ELF-1 (cell line): Measurements from ENCODE around the gene ZIC5.
A peak's percentile ranks its signal among the peaks of the same experiment; 100 is the strongest.
"Not testable (repeated sequence)": the region's sequence is repeated elsewhere in the genome, so short reads cannot be mapped to it uniquely, and the experiment has no call there.

Experiments used
- DNase-seq: peaks from one replicate; pipeline ENCODE4 v3.0.0-alpha.2; 2016; ENCODE audit warnings: low read depth, low spot score

The ZIC5 gene

DNA sequence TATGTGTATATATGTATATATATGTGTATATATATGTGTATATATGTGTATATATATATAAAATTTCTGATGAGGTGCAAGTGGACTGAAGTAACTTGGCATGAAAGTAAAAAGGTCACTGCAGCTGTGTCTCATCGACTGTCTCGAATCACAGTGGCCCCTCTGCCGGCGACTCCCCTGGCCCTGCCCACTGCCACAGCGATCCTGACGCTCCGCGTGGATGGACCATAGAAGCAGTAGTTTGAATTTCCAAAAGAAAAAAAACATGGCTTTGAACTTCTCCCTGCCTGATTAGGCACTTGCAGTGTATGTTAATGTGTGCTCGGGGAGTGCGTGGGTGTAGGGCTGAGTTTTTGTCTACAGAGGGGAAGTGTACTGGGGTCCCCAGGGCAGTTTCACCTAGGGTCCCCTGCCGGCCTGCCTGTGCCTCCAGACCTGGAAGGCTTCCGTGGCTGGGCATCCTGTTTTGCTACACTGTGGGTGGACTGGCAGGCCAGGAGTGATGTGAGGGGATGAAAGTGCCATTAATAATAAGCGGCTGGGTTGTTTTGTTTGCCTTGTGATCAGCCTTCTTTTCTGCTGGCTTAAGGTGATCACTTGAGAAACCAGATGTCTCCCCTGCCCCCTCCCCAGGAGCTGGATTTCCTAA is 10.8 kb downstream of the ZIC5 start:
- no peak for DNase-seq

DNA sequence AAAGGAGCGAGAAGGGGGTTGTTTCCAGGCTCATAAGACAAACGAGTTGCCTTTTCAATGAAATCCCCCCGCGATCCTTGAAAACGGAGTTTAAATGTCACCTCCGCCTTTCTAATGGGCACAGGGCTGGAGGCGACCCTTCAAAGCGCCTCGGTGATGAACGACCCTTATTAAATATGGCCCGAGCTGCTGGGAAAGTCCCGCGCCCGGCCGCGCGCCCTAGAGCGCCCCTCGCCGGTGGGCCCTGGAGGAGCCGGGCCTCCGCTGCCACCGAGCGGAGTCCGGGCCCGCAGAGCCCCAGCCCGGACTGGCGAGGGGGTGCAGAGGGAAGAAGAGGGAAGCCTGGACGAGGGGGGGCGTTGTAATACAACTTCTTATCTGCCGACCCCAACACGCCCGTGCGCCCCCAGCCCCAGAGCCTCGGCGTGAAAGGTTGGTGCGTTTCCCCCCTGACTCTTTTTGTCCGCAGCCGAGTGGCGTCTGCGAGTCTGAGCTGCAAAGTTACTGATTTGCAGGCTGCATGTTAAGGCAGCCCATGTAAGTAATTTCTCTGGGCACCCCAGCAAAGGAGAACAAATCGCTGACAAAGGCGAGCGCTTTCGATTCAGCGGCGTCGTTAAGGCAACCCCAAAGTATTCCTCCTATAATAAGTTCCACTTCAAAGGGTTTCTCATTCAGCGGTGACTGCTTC is 11.9 kb downstream of the ZIC5 start:
- peak; percentile 38 for DNase-seq

DNA sequence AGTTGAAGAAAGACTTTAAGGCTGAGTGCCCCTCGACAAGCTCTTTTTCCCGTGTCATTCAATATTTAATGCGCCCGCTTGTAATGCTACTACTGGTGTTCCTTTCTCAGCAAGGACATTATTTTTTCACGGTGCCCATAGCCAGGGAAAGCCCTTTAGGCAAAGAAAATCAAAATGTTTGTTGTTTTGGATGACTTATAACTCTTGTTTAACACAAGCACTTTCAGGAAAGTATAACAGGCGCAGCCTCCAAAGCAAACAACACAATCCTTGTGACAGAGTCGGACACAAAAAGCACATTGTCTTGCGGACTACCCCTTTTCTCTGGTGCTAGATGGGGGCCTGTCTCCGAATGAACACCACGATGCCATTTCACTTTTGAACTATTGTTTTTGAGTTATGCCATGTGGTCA is 12.4 kb downstream of the ZIC5 start:
- DNase-seq = no peak

DNA sequence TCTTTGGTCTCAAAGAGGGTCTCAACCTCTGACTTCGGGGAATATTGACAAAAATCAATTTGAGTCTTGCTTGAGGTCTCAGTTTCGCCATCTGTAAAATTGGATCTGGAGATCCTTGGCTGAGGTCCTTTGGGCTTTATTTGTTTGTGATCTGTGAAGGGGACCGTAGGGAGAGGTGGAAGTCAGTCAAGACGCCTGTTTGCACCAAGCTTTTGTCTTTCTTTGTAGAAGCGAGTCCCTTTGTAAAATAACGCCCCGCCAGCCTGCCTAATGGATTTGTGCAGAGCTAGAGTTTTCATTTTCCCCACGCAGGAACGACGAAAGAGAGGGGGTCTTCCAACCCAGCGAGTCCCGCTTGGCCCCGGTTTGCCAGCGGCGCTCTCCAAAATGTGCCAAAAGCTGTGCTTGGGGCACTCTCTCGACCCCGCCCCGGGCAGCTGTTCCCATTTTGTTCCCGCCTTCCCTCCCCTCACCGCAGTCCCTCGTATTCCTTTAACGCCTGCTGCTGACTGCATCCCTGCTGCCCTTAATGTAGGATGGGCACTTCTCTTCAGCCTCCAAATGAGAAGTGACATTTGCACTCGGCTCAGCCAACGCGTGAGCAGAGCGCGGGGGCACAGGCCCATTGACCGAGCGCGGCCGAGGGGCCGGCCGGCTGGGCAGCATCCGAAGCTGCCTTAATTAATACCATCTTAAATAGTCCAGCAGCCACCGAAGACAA is 13.0 kb downstream of the ZIC5 start:
- peak; percentile 64 for DNase-seq

DNA sequence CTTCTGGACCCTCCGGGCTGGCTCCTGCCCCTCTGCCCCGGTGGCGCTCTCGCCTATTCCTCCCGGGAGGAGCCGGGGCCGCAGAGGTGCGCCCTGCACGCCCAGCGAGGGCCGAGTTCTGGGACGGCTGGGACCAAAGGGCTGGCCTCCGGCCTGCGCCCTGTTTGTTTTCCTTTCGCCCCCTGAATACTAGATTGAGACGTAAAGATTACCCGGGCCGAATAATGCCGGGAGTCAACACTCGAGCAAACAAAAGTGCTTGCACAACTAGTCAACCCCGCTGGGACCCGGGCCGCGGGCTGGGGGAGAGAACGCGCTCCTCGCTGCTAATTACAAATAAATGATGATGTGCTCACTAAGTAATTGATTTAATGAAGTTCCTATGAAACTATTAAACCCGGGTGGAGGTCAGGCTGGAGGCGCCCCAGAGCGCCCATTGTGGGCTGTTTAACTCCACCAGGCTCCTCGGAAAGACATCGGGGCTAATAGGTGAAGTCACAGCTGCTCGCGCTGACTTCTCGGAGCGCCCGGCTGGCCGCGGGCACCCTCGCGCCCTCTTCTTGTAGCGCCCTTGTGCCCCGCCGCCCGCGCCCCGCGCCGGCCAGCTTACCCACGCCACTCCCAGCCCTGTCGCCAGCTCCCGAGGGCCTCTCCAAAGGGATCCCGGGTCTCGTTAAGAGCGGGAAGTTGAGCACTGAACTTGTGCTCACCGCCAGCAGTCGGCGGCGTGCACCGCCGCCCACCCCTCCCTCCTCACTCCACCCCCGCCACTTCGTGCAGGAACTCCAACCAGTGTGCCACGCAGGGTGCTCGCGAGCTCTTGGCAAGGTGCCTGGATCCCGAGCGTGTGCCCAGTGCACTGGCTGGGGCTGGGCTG is 14.9 kb downstream of the ZIC5 start:
- peak; percentile 63 for DNase-seq

DNA sequence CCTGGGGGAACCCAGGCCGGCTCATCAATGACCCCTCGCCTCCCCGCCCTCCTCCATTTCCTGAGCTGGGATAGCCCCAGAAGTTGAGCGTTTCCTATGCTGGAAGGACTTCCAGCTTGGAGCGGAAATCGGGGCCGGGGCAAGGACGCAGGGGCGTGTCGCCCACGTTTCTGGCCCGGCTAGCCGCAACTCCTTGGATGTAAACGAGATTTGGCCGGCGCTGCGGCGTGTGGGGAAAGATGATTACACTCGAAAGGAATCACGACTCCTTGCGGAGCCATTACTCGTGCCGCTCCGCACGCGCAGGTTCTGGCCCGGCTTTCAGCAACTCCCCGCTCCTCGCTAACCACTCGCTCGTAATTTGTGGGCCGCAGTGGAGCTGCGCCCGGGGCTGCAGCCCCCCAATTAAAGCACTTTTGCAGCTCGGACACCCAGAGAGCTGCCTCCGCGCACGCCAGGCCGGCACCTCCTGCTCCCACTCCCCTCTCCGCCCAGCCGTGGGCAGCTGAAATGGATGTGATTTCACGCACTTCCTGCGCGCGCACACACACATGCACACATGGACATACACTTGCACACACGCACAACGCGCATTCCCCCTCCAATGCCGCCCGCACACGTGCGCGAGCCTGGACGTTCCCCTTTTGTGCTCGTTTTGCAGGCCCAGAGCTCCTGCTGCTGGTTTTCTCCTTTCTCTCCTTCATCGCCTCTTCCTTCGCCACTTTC is 15.7 kb downstream of the ZIC5 start:
- peak; percentile 49 for DNase-seq

DNA sequence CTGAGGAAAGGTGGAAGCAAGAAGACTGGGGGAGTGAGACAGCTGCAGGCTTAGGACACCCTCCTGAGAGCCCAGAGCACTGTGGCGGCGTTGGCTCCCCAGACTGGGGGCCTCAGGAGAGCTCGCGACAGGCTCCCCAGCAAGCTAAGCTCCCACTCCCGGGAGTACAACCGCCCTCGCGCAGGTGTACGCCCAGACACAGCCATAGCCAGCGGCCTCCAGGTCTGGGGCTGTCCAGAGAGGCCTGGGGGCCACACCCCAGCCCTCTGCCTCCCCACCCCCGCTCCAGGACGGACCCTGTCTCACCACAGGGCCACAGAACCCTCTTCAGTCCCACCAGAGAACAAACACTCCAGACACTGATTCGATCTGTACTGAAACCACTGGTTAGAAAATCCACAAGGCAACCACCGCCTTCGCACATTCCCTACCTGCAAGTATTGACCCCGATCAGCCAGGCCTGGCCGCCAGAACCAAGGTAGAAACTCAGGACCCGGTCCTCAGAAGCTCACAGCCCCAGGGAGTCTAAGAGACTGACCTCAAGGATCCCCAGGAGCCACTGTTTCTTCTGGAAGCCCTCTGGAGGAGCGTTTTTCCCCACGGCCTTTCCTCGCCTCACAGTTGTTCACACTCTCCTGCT is 16.3 kb downstream of the ZIC5 start:
- DNase-seq = no peak

DNA sequence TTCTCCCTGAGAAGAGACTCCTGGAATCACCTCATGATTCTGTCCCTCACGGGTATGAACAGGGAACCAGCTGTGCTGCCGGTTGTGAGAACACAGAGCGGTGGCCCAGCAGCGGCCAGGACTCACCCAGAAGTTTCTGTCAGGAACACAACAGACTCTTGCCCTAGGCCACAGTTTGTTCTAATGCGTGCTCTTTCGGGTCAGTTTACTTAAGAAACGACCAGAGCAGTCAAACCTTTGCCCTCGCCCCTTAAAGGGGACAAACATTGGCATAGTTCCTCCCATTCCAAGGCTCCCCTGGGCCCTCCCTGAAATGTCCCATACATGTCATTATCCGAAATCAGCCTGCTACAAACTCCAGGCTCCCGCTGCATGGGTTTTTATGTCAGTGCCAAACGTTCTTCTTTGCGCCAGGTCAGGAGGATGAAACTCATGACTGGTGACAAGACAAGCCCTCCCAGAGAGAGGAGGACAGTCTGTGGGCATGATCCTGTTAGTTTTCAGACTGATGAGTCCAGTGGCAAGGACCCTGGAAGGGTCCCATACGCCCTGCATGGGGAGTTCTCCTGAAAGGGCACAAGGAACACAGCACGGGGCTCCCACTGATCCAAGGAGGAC is 18.3 kb downstream of the ZIC5 start:
- DNase-seq = peak; percentile 50

DNA sequence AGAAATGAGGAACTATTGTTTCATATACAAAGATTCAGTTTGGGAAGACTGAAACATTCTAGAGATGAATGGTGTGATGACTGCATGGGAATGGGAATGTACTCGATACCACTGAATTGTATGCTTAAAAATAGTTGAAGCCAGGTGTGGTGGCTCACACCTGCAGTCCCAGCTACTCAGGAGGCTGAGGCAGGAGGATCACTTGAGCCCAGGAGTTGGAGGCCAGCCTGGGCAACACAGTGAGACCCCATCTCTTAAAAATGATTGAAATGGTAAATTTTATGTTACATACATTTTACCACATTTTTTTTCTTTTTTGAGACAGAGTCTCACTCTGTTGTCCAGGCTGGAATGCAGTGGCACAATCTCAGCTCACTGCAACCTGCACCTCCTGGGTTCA is 19.9 kb downstream of the ZIC5 start:
- not testable (repeated sequence) for DNase-seq

DNA sequence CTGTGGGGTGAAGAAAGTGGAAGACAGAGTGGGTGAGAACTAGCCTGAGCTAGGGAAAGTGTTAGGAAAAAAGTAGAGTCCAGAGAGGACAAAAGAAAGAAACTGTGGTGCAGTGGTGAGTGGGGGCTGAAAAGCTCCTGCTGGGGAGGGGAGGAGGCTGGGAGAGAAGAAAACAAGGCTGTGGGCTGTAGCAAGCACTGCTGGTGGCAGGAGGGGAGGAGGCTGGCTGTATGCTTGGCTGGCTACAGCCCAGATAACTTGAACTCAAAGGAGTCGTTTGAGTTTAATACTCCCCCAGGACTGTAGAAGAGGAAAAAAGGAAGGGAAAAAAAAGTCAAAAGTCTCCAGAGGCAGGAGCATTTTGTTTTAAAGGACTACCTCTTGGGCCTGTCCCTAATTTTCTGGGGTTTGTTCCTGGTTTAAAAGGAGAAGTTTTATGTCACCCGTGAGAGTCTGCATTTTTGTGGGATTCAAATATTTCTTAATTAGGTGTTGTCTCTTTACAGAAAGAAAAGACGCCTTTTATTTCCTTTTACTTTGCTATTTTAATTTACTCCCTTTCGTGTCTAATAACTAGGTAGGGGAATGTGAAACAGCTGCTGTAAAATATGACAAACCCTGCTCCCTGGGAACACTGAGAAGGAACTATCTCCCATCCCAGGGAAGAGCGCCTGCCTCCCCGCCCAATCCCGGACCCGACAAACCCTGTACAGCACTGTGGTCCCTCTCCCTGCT is 21.7 kb downstream of the ZIC5 start:
- DNase-seq = no peak

DNA sequence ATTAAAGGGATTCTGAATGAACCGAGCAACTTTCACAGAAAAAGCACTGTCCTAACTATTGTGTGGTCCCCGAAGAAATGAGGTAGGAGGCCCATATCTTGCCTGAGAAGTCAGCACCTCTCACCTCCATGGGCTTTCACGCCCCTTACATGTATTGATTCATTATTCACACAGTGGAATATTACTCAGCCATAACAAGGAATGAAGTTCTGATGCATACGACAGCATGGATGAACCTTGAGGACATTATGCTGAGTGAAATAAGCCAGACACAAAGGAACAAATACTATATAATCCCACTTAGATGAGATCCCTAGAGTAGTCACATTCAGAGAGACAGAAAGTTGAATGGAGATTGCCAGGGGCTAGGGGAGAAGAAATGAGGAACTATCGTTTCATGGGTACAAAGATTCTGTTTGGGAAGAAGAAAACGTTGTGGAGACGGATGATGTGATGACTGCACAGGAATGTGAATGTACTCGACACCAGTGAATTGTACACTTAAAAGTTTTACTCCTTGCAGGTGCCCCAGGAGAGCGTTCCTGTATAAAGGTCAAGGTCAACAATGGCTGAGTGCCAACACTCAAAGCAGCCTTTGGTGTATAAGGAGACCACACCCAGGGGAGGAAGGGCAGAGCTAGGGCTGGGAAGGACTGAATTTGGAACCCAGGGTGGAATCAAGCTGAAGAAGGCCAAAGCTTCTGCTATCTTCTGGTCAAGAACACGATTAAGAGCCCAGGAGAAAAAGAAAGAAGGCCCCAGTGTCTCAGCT is 22.5 kb downstream of the ZIC5 start:
- no peak for DNase-seq

DNA sequence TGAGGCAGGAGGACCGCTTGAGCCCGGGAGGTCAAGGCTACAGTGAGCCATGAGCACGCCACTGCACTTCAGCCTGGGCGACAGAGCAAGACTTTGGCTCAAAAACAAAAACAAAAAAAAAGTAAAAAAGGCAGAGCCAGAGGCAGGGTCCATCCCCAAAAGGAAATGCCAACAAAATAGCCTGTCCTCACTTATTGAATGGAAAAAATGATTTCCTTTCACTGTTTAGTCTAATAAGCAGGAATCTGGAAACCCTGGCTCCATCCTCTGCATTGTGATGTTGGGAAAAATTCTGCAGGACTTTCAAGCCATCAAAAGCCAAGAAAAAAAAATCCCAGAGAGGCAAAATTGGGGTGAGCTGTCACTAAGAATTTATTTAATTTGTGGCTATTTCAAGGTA is 23.2 kb downstream of the ZIC5 start:
- DNase-seq = no peak

DNA sequence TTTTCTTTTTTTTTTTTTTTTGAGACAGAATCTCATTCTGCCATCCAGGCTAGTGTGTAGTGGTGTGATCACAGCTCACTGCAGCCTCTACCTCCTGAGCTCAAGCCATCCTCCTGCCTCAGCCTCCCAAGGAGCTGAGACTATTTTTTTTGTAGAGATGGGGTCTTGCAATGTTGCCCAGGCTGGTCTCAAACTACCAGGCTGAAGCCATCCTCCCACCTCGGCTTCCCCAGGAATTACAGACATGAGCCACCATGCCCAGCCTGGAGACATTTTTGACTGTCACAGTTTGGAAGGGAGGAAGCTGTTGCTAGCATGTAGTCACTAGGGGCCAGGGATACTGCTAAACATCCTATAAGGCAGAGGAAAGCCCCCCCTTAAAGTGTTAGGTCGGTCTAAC is 23.9 kb downstream of the ZIC5 start:
- no peak for DNase-seq

DNA sequence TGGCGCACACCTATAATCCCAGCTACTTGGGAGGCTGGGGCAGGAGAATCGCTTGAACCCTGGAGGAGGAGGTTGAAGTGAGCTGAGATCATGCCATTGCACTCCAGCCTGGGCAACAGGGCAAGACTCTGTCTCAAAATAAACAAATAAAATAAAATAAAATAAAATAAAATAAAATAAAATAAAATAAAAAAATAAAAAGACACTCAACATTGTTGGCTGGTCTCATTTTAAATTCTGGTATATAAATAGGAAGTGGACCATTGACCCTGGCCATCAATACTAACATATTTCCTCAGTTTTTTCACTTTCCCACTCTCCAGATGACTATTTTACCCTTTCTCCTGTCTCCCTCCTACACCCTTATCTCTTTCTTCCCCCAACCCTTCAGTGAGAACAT is 26.1 kb downstream of the ZIC5 start:
- not testable (repeated sequence) for DNase-seq

DNA sequence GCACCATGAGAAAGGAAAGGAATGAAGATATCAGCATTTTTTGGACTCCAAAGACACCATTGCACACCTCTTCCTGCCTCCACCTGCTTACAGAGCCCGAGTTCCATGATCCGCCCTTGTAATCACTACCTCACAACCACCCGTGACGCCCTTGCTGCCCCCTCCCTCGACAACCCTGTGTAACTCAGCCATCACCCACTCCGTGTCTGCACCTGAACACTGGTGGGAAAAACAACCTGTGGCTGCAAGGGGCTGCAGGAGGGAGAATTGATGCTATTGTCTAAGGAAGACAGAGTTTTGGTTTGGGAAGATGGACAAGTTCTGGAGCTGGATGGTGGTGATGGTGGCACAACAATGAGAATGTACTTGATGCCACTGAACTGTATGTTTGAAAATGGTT is 27.0 kb downstream of the ZIC5 start:
- DNase-seq = no peak

DNA sequence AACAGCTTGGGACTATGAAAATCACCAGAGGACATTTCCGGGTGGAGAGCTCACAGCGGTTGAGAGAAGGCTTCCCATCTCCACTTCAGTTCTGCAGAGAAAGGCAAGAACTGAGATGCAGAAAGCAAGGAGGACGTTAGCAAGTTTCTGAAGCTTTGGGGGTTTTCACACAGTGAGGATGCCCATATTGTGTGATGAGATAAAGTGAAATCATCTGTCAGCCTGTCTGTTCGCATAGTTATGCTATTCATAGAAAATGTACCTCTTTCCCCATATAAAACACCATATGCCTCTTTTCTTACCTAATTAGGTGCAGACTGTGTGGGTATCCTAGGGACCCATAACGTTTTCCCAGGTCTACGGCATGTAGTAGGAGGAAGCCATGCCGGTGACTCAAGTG is 27.5 kb downstream of the ZIC5 start:
- no peak for DNase-seq

DNA sequence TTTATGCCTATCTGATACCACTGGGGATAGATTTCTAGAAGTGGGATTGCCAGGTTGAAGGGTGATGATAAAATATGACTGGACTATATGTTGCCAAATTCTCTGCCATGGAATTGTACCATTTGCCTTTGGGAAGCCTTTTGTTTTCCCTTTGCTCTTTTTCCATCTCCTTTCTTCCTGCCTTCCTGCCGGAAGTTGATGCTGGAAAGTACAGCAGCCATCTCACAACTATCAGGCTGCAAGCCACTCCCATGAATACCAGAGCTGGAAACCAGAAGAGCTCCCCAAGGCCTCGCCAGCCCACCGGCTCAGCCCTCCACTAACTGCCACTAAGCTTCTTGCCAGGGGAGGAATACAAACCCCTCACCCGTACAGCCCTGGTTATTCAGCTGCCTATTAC is 29.7 kb downstream of the ZIC5 start:
- DNase-seq = no peak

DNA sequence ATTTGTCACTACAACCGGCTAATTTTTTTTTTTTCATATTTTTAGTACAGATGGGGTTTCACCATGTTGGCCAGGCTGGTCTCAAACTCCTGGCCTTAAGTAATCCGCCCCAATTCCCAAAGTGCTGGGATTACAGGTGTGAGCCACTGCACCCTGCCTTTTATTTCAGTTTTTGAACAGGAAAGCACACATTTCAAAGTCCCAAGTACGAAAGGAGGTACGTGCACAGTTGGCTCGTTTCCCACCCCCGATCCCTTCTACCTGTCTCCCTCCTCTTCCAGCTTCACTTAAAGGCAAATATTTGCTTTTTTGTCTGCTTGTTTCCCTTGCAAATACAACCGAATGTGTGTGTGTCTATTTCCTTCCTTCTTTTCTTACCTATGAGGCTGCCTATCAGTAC is 30.5 kb downstream of the ZIC5 start:
- no peak for DNase-seq

DNA sequence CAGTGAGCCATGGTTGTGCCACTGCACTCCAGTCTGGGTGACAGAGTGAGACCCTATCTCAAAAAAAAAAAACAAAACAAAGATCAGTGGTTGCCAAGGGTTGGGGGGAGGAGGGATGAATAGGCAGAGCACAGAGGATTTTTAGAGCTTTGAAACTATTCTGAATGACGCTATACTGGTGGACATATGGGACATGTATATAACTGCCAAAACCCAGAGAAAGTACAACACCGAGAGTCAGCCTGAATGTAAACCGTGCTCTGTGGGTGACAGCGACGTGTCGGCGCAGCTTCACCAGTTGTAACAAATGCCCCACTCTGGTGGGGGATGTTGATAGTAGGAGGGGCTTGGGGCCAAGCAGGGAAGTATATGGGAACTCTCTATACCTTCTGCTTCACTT is 32.9 kb downstream of the ZIC5 start:
- no peak for DNase-seq
